Hepatocyte (in vitro differentiated cells): ENCODE data around the gene TPMT. TPM values are rescaled to one million over a fixed set of nuclear protein-coding genes. Genes with fewer than 3 reads are reported as not detected.

ENCODE experiments used
- DNase-seq: peaks from one replicate; pipeline ENCODE4 v3.0.0-alpha.2; 2016; ENCODE audit warnings: low spot score
- H2AFZ ChIP-seq: fragments of 200-600 bp; sonication (generic); 2 replicates; pipeline ENCODE4 v1.6.0; 2016; ENCODE audit warnings: antibody characterized with exemption, mild to moderate bottlenecking
- H3K27ac ChIP-seq: fragments of 200-600 bp; sonication (generic); 2 replicates; pipeline ENCODE4 v1.5.1; 2016; ENCODE audit warnings: mild to moderate bottlenecking
- H3K27me3 ChIP-seq: fragments of 200-600 bp; sonication (generic); 2 replicates; pipeline ENCODE4 v1.6.1; 2016
- H3K36me3 ChIP-seq: fragments of 200-600 bp; sonication (generic); replicated peaks from 2 replicates; pipeline ENCODE4 v1.5.1; 2016; ENCODE audit warnings: low read depth; ENCODE audit not compliant: insufficient read depth
- H3K4me1 ChIP-seq: fragments of 200-600 bp; sonication (generic); 2 replicates; pipeline ENCODE4 v1.5.1; 2016; ENCODE audit warnings: mild to moderate bottlenecking, moderate library complexity; ENCODE audit not compliant: insufficient read depth
- H3K4me2 ChIP-seq: fragments of 200-600 bp; sonication (generic); 2 replicates; pipeline ENCODE4 v1.6.0; 2016
- H3K4me3 ChIP-seq: fragments of 200-600 bp; sonication (generic); 2 replicates; pipeline ENCODE4 v1.5.1; 2016; ENCODE audit warnings: mild to moderate bottlenecking
- H3K79me2 ChIP-seq: fragments of 200-600 bp; sonication (generic); 2 replicates; pipeline ENCODE4 v1.6.0; 2017; ENCODE audit warnings: mild to moderate bottlenecking
- H3K9me2 ChIP-seq: fragments of 200-600 bp; sonication (generic); replicated peaks from 2 replicates; pipeline ENCODE4 v1.6.0; 2017; ENCODE audit warnings: mild to moderate bottlenecking; ENCODE audit not compliant: insufficient read depth
- H3K9me3 ChIP-seq: fragments of 200-600 bp; sonication (generic); 2 replicates; pipeline ENCODE4 v1.5.1; 2016; ENCODE audit warnings: low read depth, mild to moderate bottlenecking
- H4K20me1 ChIP-seq: fragments of 200-600 bp; sonication (generic); 2 replicates; pipeline ENCODE4 v1.6.0; 2016; ENCODE audit warnings: mild to moderate bottlenecking; ENCODE audit not compliant: insufficient read depth, poor library complexity, severe bottlenecking
- CTCF ChIP-seq: fragments of 200-600 bp; sonication (generic); IDR thresholded peaks from 2 replicates; pipeline ENCODE4 v1.5.1; 2016; ENCODE audit warnings: antibody characterized with exemption, mild to moderate bottlenecking; ENCODE audit not compliant: poor library complexity
- EZH2 ChIP-seq: fragments of 200-600 bp; sonication (generic); IDR thresholded peaks from 2 replicates; pipeline ENCODE4 v1.6.1; 2016; ENCODE audit warnings: antibody characterized with exemption, mild to moderate bottlenecking, borderline replicate concordance
- EZH2phosphoT487 ChIP-seq: fragments of 200-600 bp; sonication (generic); IDR thresholded peaks from one replicate; pipeline ENCODE4 v1.6.1; 2018; ENCODE audit warnings: antibody characterized with exemption, mild to moderate bottlenecking, low read depth, moderate library complexity; ENCODE audit not compliant: unreplicated experiment, severe bottlenecking
- WGBS: methylation state at CpG from one replicate; pipeline ENCODE4 v1.1.6; 2016; ENCODE audit warnings: low lambda C conversion rate; ENCODE audit errors: missing lambda C conversion rate; 5-methylcytosine and 5-hydroxymethylcytosine counted together
- polyA plus RNA-seq: library from polyadenylated mRNA; unstranded; fragments of >200 nt; fragmentation: Nextera tagmentation; extraction: Ambion mirVana; gene quantifications from 2 replicates; pipeline ENCODE4 v1.2.1, GENCODE V29; 2016
- total RNA-seq: library from RNA; depleted of rRNA; stranded (reverse); fragments of >200 nt; gene quantifications from 2 replicates; pipeline ENCODE4 v1.2.3, GENCODE V29; 2014

The TPMT gene
- total and polyA plus RNA-seq, 2 experiments from 2014 or later, result 10.0 to 15.5 TPM

- DNase-seq, result no peak
- H3K4me2 ChIP-seq, result no peak overlapping the region
- no peak overlapping the region for H3K4me3 ChIP-seq
- no peaks in the 10 kb centered on the region for H3K9me3 ChIP-seq
- TF ChIP-seq EZH2phosphoT487 (no peak), CTCF (no peak), EZH2 (no peak)
- H3K36me3 ChIP-seq, result no peaks in the 10 kb centered on the region
- no peak overlapping the region for H3K27ac ChIP-seq
- no peaks in the 10 kb centered on the region for H3K4me1 ChIP-seq
- 65% methylated on average over 2 of the region's 2 CpGs for WGBS
- H3K27me3 ChIP-seq, result no peaks in the 10 kb centered on the region
- H3K9me2 ChIP-seq, result no peaks in the 10 kb centered on the region
- H2AFZ ChIP-seq, result no peak overlapping the region
- no peaks in the 10 kb centered on the region for H3K79me2 ChIP-seq
- H4K20me1 ChIP-seq, result no peaks in the 10 kb centered on the region
Observed at GRCh38 chr6:18189196-18189595, 34.3 kb upstream of the TPMT start.

- no peaks in the 10 kb centered on the region for H3K4me1 ChIP-seq
- H3K4me2 ChIP-seq, result no peak overlapping the region
- H3K27me3 ChIP-seq, result no peaks in the 10 kb centered on the region
- H3K79me2 ChIP-seq, result no peaks in the 10 kb centered on the region
- no peak overlapping the region for H2AFZ ChIP-seq
- H3K9me3 ChIP-seq, result no peaks in the 10 kb centered on the region
- H3K9me2 ChIP-seq, result no peaks in the 10 kb centered on the region
- no peak overlapping the region for H3K27ac ChIP-seq
- TF ChIP-seq EZH2 (no peak), CTCF (no peak), EZH2phosphoT487 (no peak)
- H3K36me3 ChIP-seq, result no peaks in the 10 kb centered on the region
- no peaks in the 10 kb centered on the region for H4K20me1 ChIP-seq
- 95% methylated on average over 10 of the region's 10 CpGs for WGBS
- H3K4me3 ChIP-seq, result no peak overlapping the region
- no peak for DNase-seq
Observed at GRCh38 chr6:18187701-18188100, 32.8 kb upstream of the TPMT start.

GRCh38 chr6:18186540-18187250, 31.8 kb upstream of the TPMT start:
- H3K9me3 ChIP-seq, result no peaks in the 10 kb centered on the region
- no peaks in the 10 kb centered on the region for H3K79me2 ChIP-seq
- no peaks in the 10 kb centered on the region for H3K27me3 ChIP-seq
- H2AFZ ChIP-seq, result no peak overlapping the region
- no peak overlapping the region for H3K27ac ChIP-seq
- no peaks in the 10 kb centered on the region for H3K4me1 ChIP-seq
- DNase-seq, result no peak
- H3K4me2 ChIP-seq, result no peak overlapping the region
- no peaks in the 10 kb centered on the region for H4K20me1 ChIP-seq
- no peaks in the 10 kb centered on the region for H3K9me2 ChIP-seq
- 93% methylated on average over 4 of the region's 4 CpGs for WGBS
- TF ChIP-seq CTCF (no peak), EZH2phosphoT487 (no peak), EZH2 (no peak)
- H3K36me3 ChIP-seq, result no peaks in the 10 kb centered on the region
- no peak overlapping the region for H3K4me3 ChIP-seq
